NCI-H345 treated with DMSO at 0.1 percent for 48 hours (cell line): Measurements from ENCODE around the gene MRPL34.

Experiments
- DNase-seq: peaks from one replicate; lab custom pipeline; 2025; ENCODE audit not compliant: unreplicated experiment; lab: John Stamatoyannopoulos, UW

The MRPL34 gene

DNA sequence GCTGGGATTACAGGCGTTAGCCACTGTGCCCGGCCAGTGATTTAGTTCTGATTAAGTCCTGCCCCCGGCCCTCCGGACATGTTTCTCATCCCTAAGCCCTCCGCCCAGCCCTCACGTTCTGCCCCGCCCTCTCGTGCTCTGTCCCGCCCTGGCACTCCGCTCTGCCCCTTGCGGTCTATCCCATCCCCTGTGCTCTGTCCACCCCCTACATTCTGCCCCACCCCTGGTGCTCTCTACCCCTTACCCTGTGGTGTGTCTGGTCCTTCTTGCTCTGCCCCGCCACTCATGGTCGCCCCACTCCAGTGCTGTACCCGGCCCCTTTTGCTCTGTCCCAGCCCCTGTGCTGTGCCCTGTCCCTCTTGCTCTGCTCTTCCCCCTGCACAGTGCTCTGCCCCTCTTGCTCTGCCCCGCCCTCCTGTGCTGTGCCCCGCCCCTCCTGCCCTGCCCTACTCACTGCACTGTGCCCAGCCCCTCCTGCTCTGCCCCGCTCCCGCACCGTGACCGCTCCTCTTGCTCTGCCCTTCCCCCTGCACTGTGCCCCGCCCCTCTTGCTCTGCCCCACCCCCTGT is 34.7 kb downstream of the MRPL34 start:
- DNase-seq: no peak

DNA sequence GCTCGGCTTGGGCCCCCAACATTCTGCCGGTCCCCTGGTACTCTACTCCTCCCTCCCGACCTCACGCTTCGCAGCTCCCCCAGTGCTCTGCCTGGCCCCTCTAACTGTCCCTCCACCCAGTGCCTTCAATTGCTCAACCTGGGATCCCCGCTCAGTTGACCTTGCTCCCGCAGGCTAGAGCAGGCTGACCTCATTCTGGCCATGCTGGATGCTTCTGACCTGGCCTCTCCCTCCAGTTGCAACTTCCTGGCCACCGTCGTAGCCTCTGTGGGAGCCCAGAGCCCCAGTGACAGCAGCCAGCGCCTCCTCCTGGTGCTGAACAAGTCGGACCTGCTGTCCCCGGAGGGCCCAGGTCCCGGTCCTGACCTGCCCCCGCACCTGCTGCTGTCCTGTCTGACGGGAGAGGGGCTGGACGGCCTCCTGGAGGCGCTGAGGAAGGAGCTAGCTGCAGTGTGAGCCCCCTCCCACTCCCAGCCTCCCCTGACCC is 35.2 kb downstream of the MRPL34 start:
- no peak for DNase-seq

DNA sequence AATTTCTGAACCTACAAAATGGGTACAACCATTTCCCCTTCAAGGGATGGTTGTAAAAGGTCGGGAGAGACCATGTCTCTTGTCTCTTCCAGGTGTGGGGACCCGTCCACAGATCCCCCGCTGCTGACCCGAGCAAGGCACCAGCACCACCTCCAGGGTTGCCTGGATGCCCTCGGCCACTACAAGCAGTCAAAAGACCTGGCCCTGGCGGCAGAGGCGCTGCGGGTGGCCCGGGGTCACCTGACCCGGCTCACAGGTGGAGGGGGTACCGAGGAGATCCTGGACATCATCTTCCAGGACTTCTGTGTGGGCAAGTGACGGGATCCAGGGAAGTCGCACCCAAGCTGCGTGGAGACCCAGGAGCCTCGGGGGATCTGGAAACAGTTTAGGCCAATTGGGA is 35.7 kb downstream of the MRPL34 start:
- no peak for DNase-seq

DNA sequence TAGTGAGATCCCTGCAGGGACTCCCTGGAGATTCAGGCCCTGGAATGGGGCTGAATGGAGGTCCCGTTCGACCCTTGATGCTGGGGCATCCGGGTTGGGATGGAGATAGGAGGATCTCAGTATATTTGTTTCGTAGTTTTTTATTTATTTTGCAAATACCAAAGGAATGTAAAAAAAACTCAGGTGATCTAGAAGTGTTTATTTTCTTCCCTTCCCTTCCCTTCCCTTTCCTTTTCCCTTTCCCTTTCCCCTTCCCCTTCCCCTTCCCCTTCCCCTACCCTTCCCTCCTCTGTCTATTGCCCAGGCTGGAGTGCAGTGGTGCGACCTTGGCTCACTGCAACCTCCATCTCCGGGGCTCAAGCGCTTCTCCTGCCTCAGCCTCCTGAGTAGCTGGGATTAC is 36.2 kb downstream of the MRPL34 start:
- no peak for DNase-seq

DNA sequence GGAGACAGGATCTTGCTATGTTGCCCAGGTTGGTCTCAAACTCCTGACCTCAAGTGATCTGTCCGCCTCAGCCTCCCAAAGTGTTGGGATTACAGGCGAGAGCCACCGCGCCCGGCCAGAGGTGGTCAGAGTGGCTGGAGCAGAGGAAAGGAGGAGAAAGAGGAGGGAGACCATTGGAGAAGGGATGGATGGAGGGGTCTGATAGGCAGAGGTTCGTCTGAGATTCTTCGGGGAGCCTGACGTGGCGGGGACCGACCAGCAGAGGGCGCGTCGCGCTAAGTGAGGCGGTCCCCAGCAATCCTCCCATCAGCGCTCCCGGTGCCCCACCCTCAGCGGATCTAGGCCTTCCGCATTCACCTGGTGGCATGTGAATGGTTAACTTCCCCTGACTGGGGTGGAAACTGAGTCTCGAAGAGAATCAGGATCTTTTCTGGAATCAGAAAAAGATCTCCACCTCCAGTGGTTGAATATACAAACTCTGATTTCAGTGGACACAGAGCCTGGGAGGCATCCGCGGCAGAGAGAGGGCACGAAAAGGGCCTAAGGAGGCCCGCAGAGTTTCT is 40.5 kb downstream of the MRPL34 start:
- DNase-seq: peak; percentile 1

DNA sequence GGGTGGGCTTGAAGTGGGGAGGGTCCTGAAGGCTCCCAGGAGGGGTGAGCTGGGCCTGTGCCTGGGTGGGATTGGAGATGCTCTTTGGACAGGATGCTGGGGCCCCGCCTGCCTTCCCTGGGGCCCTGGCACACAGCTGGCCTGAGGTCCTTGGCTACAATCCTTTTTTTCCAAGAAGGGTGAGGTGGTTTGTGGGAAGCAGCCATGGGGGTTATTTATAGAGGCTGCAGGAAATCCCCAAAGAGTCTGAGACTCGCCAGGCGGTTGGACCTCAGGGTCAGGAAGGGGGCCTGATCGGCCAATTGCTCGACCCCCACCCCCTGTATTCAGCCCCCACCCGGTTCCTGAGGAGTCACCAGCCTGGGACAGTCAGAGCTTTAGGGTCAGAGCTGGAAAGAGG is 41.7 kb downstream of the MRPL34 start:
- DNase-seq: no peak

DNA sequence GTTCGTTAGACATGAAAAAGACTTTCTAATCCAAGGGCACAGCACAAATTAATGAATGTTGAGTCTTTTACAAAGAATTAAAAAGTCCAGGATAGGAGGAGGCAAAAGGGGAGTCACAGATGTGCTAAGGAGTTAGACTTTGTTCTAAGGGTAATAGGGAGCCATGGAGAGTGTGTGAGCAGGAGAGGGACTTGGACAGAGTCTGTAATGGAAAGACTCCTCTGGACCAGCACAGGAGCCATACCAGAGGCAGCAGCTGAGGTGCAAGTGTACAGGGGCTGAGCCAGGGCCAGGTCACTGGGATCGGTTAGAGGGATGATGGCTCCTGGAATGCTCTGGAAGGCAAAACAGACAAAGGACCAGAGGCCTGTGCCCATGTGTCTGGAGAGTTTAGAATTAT is 42.2 kb downstream of the MRPL34 start:
- DNase-seq: no peak

DNA sequence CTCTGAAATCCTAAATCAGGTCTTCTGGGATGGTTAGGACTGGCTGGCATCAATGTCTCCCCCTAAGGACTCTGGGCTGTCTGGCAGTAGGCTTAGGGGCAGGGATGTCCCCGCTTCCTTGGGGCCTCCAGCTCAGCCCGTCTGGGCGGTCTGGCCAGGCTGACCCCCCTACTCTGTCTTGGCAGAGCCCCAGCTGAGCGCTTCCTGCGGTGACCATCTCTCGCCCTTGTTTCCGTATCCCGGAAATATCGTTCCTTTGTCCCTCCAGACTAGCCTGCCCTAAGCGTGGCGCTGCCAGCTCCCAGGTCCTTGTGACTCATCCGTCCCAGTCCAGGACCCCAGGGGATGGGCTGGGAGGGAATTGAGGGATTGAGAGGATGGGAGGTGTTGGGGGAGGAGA is 43.0 kb downstream of the MRPL34 start:
- DNase-seq: no peak

DNA sequence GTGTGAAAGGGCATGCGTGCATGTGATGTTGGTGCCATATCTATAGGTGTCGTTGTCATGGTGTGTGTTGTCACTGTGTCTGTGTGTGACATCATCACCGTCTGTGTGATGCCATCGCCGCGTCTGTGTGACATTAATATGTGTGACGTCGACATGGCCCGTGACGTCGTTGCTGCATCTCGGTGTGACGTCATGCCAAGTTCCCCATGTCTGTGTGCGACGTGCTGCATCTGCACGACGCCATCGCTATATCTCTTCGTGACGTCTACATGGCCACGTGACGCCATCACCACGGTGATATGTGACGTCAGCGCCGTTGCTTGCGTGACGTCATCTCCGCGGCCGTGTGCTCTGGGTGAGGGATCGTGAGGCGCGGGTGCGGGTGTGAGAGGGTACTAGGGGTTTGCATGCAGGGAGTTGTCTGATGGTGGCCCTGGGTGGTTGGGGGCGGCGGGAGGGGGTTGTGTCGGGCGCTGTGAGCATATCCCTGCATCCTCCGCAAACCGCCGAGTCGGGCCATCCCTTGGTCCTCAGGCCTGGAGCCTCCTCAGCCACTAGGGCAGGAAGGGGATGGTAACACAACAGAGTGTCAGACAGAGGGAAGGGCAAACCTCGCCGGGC is 46.3 kb downstream of the MRPL34 start:
- DNase-seq: no peak

DNA sequence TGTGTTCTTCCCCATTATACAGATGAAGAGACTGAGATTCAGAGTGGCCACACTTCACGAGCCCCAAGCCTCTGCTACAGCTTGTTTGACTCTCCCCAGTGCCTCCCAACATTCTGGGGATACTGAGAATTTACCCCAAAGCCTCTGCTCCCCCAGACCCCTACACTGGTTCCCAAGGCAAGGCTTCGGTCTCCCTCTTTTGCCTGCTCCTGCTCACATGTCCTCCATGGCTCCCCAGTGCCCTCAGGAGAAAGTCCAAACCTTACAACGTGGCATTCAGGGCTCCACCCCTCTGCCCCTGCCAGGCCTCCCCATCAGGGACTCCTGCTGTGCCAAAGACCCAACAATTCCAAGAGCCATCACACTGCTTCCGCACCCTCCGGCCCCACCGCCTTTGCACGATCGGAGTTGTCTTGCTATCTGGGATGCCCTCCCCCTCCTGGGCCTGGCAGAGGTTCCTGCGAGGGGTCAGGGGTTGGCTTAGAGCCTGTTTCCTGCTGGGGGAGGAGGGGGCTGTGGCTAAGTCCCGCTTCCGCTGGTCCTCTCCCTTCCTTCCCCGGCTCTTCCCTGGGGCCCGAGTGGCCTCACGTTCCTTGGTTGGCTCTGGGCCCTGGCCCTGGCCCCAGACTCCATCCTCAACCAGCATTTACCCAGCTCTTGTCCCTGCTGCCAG is 47.1 kb downstream of the MRPL34 start:
- DNase-seq: no peak

DNA sequence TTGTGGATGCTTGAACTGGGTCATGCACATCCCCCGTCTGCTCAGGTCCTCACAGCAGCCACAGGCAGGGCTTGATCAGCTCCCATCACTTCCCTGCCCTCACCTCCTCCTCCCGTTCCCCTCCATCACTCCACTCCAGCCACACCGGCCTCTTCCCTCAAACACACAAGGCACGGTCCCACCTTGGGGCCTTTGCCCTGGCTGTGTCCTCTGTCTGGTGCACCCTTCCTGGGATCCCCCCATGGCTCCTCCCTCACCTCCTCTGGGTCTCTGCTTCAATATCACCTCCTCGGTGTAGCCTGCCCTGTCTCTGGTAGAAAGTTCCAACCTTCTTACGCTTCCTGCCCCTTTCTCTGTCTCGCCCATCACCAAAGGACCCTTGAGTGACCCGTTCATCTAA is 47.7 kb downstream of the MRPL34 start:
- DNase-seq: no peak
